Fibroblast of skin of left biceps (primary cell): Measurements from ENCODE around the gene ZNF217.
"Not testable (repeated sequence)": the region's sequence is repeated elsewhere in the genome, so short reads cannot be mapped to it uniquely, and the experiment has no call there.

Experiments used
- DNase-seq, 2 experiments: peaks; one replicate each; pipeline ENCODE4 v3.0.0-alpha.2; 2013; ENCODE audit warnings: low read depth in 2 of 2

The ZNF217 gene

GRCh38 chr20:53568351-53568750 lies 25.3 kb downstream of the ZNF217 start:
- DNase-seq = no peak

GRCh38 chr20:53567379-53567917 lies 26.2 kb downstream of the ZNF217 start:
- no peak for DNase-seq

GRCh38 chr20:53566623-53567022 lies 27.0 kb downstream of the ZNF217 start:
- not testable (repeated sequence) for DNase-seq

GRCh38 chr20:53565254-53565653 lies 28.4 kb downstream of the ZNF217 start:
- DNase-seq = no peak

- DNase-seq = not testable (repeated sequence)
Observed at GRCh38 chr20:53562104-53562764, 31.4 kb downstream of the ZNF217 start.

- DNase-seq = no peak
Observed at GRCh38 chr20:53561505-53561904, 32.1 kb downstream of the ZNF217 start.

- no peak for DNase-seq
Observed at GRCh38 chr20:53559816-53560215, 33.8 kb downstream of the ZNF217 start.

- no peak for DNase-seq
Observed at GRCh38 chr20:53557130-53557529, 36.5 kb downstream of the ZNF217 start.

GRCh38 chr20:53556267-53556897 lies 37.3 kb downstream of the ZNF217 start:
- no peak for DNase-seq

GRCh38 chr20:53555816-53556215 lies 37.8 kb downstream of the ZNF217 start:
- DNase-seq = no peak

- no peak for DNase-seq
Observed at GRCh38 chr20:53555081-53555480, 38.6 kb downstream of the ZNF217 start.

GRCh38 chr20:53552572-53552893 lies 41.1 kb downstream of the ZNF217 start:
- DNase-seq = not testable (repeated sequence)

- DNase-seq = not testable (repeated sequence)
Observed at GRCh38 chr20:53551719-53552571, 41.7 kb downstream of the ZNF217 start.

GRCh38 chr20:53550280-53551187 lies 43.1 kb downstream of the ZNF217 start:
- DNase-seq = no peak

GRCh38 chr20:53547664-53548239 lies 45.9 kb downstream of the ZNF217 start:
- DNase-seq = peak; percentile 54 to 58

GRCh38 chr20:53539516-53539915 lies 54.1 kb downstream of the ZNF217 start:
- no peak for DNase-seq

GRCh38 chr20:53536382-53536781 lies 57.3 kb downstream of the ZNF217 start:
- DNase-seq = not testable (repeated sequence)

- DNase-seq = no peak
Observed at GRCh38 chr20:53535878-53536277, 57.8 kb downstream of the ZNF217 start.

- no peak for DNase-seq
Observed at GRCh38 chr20:53534037-53534436, 59.6 kb downstream of the ZNF217 start.

- DNase-seq = no peak
Observed at GRCh38 chr20:53533500-53533899, 60.1 kb downstream of the ZNF217 start.
